SH-SY5Y (cell line): Measurements from ENCODE around the gene LRFN4.

Experiments used
- GATA2 ChIP-seq: IDR thresholded peaks from 2 replicates; pipeline ENCODE4 v1.6.1; 2011; ENCODE audit warnings: mild to moderate bottlenecking, low read depth, low read length
- GATA3 ChIP-seq: IDR thresholded peaks from 2 replicates; pipeline ENCODE4 v1.6.1; 2011; ENCODE audit warnings: low read depth, mild to moderate bottlenecking, low read length, moderate library complexity

GRCh38 chr11:66857927-66858185 lies 992 bp downstream of the LRFN4 start:
- TF ChIP-seq GATA2: no peak
- TF ChIP-seq GATA3: no peak
